ENCODE measurements around the gene CISH.

The CISH gene

DNA sequence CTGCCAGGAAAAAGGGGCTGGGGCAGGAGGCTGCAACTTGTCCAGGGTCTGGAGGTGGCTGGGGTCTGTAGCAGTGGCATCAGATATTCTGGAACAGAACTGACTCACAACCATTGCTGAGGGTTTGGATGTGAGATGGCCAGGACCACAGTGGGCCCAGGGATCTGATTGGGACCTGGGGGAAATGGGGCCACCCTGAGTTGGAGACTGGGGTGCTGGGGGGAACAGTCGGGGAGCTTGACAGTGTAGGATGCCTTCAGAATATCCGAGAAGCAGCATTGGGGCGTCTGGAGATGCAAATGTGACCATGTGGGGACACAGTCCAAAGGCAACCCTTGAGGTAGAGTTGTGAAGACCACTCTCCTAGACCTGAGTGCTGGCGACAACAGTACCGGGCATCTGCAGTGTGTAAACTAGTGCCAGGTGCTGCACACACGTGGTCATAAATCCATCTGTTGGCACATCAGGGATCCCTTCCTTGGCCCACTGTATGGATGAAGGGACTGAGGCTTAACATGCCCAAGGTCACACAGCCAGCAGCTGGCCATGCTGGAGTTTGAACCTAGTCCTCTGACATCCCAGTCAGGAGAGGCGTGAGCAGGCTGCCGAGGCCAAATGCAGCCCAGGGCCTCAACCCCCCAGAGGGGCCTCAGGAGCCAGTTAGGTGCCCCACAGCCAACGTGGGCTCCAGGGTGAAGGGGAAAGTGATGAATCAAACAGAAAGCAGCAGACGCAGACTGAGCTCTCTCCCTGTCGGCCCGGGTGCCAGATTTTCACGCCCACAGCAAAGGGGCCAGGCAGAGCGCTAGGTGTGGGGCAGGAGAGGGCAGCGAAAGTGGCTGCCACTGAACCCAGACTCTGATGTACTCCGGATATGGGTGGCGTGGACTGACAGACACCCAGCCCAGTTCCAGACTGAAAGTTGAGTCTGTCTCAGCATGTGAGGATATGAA, 23.5 kb downstream of the CISH start:
- Histone ChIP-seq H3K4me1 (ENCODE audit: control insufficient read depth, insufficient read depth, low read length) (peaks cover 8% of the 10 kb centered on the region), H3K27me3 (ENCODE audit: control insufficient read depth, insufficient read depth, low read length) (no peaks in the 10 kb centered on the region), H3K9ac (ENCODE audit: low read depth, low read length) (no peak overlapping the region), H3K9me3 (replicated peaks; ENCODE audit: low read length) (no peaks in the 10 kb centered on the region), H3K4me2 (ENCODE audit: low read length) (no peak overlapping the region), H3K4me3 (ENCODE audit: low read length) (no peak overlapping the region), H3K36me3 (ENCODE audit: insufficient read depth, low read length) (no peaks in the 10 kb centered on the region)

DNA sequence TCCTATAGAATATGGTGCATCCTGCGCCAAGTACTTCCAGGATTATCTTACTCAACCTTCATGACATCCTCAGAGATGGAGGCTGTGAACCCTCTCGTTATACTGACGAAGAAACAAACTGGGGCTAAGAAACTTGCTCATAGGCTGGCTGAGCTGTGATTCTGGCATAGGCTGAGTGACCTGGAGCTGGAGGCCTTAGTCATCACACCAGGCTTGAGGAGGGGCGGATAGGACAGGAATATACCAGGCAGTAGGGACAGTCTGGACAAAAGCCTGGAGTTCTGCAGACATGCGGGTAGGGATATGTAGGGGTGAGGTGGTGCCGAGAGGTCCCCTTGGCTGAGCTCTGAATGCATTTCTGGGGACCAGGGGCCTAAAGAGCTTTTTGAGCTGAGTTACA, 24.2 kb downstream of the CISH start:
- peaks cover 8% of the 10 kb centered on the region for H3K4me1 ChIP-seq (ENCODE audit: control insufficient read depth, insufficient read depth, low read length)
- no peak overlapping the region for H3K9ac ChIP-seq (ENCODE audit: low read depth, low read length)
- no peak overlapping the region for H3K4me3 ChIP-seq (ENCODE audit: low read length)
- no peaks in the 10 kb centered on the region for H3K9me3 ChIP-seq (replicated peaks; ENCODE audit: low read length)
- no peaks in the 10 kb centered on the region for H3K27me3 ChIP-seq (ENCODE audit: control insufficient read depth, insufficient read depth, low read length)
- H3K36me3 ChIP-seq (ENCODE audit: insufficient read depth, low read length) = no peaks in the 10 kb centered on the region
- H3K4me2 ChIP-seq (ENCODE audit: low read length) = no peak overlapping the region

DNA sequence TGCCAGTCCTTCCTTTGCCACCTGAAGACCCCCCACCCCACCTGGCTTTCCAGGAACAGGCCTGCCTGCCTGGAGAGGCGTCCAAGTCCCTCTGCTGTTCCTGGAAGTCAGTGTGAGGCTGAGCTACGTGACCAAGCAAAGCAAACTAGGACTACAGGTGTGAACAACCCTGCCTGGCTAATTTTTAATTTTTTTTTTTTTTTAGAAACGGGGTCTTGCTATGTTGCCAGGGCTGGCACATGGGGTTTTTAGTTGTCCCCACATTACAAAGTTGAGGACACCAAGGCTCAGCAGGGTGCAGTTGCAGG, 24.9 kb downstream of the CISH start:
- Histone ChIP-seq H3K4me2 (ENCODE audit: low read length) (no peak overlapping the region), H3K27me3 (ENCODE audit: control insufficient read depth, insufficient read depth, low read length) (no peaks in the 10 kb centered on the region), H3K36me3 (ENCODE audit: insufficient read depth, low read length) (no peaks in the 10 kb centered on the region), H3K9me3 (replicated peaks; ENCODE audit: low read length) (no peaks in the 10 kb centered on the region), H3K4me1 (ENCODE audit: control insufficient read depth, insufficient read depth, low read length) (peaks cover 8% of the 10 kb centered on the region), H3K9ac (ENCODE audit: low read depth, low read length) (no peak overlapping the region), H3K4me3 (ENCODE audit: low read length) (no peak overlapping the region)

- H3K4me3 ChIP-seq (ENCODE audit: low read length) = no peak overlapping the region
- H3K4me1 ChIP-seq (ENCODE audit: control insufficient read depth, insufficient read depth, low read length) = peaks cover 7% of the 10 kb centered on the region
- no peaks in the 10 kb centered on the region for H3K9me3 ChIP-seq (replicated peaks; ENCODE audit: low read length)
- no peak overlapping the region for H3K9ac ChIP-seq (ENCODE audit: low read depth, low read length)
- H3K27me3 ChIP-seq (ENCODE audit: control insufficient read depth, insufficient read depth, low read length) = no peaks in the 10 kb centered on the region
- no peaks in the 10 kb centered on the region for H3K36me3 ChIP-seq (ENCODE audit: insufficient read depth, low read length)
- no peak overlapping the region for H3K4me2 ChIP-seq (ENCODE audit: low read length)
Measured at GRCh38 chr3:50585919-50586762, 25.4 kb downstream of the CISH start.

- Histone ChIP-seq H3K4me2 (ENCODE audit: low read length) (no peak overlapping the region), H3K9ac (ENCODE audit: low read depth, low read length) (no peak overlapping the region), H3K27me3 (ENCODE audit: control insufficient read depth, insufficient read depth, low read length) (no peaks in the 10 kb centered on the region), H3K4me1 (ENCODE audit: control insufficient read depth, insufficient read depth, low read length) (no peaks in the 10 kb centered on the region), H3K36me3 (ENCODE audit: insufficient read depth, low read length) (no peaks in the 10 kb centered on the region), H3K4me3 (ENCODE audit: low read length) (no peak overlapping the region), H3K9me3 (replicated peaks; ENCODE audit: low read length) (no peaks in the 10 kb centered on the region)
Measured at GRCh38 chr3:50584391-50584790, 27.2 kb downstream of the CISH start.

DNA sequence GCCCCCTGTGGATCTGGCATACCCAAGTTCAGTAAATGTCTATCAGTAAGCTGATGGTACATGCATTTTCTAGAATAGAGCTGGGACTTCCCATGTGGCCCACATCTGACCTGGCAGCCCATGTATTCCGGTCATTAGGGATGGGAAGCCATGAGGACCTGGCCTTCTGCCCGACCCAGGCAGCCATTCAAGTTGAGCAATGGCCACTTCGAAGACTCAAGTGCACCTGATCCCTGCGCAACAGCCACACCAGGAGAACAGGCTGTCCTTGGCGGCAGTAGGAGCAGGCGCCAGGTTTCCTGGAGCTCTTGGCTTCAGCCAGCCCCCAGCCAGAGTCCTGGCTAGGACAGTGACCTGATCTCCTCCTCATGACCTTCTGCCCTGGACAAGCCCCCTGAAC, 27.7 kb downstream of the CISH start:
- Histone ChIP-seq H3K4me2 (ENCODE audit: low read length) (no peak overlapping the region), H3K27me3 (ENCODE audit: control insufficient read depth, insufficient read depth, low read length) (no peaks in the 10 kb centered on the region), H3K36me3 (ENCODE audit: insufficient read depth, low read length) (no peaks in the 10 kb centered on the region), H3K9ac (ENCODE audit: low read depth, low read length) (no peak overlapping the region), H3K9me3 (replicated peaks; ENCODE audit: low read length) (no peaks in the 10 kb centered on the region), H3K4me1 (ENCODE audit: control insufficient read depth, insufficient read depth, low read length) (no peaks in the 10 kb centered on the region), H3K4me3 (ENCODE audit: low read length) (no peak overlapping the region)

DNA sequence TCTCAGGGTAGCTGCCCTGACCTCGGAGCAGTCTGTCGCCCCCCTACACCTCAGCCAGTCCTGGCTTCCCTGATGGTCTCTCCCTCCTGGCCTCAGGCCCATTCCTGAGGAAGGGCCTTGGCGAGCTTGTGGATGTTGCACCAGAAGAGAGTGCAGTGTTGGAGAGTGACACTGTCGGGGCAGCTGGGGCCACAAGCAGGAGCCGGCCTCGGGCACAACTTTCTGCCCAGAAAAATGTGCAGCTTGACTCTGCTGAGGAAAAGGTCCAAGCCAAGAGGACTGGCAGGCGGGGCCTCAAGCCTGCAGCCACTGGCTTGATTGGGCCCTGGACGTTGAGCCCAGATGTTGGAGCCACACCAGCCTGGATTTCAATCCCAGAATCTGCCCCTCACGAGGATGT, 29.5 kb downstream of the CISH start:
- Histone ChIP-seq H3K4me3 (ENCODE audit: low read length) (no peak overlapping the region), H3K9me3 (replicated peaks; ENCODE audit: low read length) (no peaks in the 10 kb centered on the region), H3K27me3 (ENCODE audit: control insufficient read depth, insufficient read depth, low read length) (no peaks in the 10 kb centered on the region), H3K9ac (ENCODE audit: low read depth, low read length) (no peak overlapping the region), H3K4me1 (ENCODE audit: control insufficient read depth, insufficient read depth, low read length) (no peaks in the 10 kb centered on the region), H3K36me3 (ENCODE audit: insufficient read depth, low read length) (peaks cover 4% of the 10 kb centered on the region), H3K4me2 (ENCODE audit: low read length) (no peak overlapping the region)

GRCh38 chr3:50581459-50581842, 30.1 kb downstream of the CISH start:
- H3K36me3 ChIP-seq (ENCODE audit: insufficient read depth, low read length) = peaks cover 4% of the 10 kb centered on the region
- no peaks in the 10 kb centered on the region for H3K4me1 ChIP-seq (ENCODE audit: control insufficient read depth, insufficient read depth, low read length)
- no peaks in the 10 kb centered on the region for H3K9me3 ChIP-seq (replicated peaks; ENCODE audit: low read length)

DNA sequence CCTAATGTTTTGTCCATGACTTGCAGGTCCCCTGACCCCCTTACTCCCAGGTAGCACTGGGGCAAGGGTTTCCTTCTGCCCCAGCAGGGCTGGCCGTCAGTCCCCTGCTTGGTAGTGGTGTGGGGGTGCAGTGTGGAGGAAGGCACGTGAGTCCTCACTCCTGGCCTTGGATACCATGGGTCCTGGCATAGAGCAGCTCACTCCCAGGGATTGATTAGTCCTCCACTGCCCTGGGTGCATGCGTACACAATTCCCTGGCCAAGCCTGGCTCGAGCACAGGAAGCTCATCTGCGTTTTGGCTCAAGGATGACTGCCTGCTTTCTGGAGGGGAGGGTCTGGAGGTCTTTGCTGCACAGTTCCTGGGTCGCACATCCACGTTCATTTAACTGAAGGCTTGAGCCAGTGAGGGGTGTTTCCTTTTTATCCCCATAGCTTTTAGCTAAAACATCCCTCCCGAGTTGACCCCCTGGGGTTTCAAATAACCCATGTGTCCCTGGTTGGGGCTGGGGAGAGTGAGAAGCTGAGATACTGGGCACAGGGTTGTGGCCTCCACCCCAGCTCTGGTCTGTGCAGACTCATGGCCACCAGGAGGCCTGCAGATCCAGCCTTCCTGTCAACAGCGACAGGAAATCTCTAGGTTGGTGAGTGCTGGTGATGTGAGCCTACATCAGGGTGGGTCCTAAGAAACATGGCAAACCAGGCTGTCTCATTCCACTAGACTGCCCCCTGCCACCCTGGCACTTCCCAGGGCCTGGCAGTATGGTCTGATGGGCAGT, 30.7 kb downstream of the CISH start:
- Histone ChIP-seq H3K9me3 (replicated peaks; ENCODE audit: low read length) (no peaks in the 10 kb centered on the region), H3K27me3 (ENCODE audit: control insufficient read depth, insufficient read depth, low read length) (no peaks in the 10 kb centered on the region), H3K9ac (ENCODE audit: low read depth, low read length) (no peak overlapping the region), H3K4me2 (ENCODE audit: low read length) (no peak overlapping the region), H3K36me3 (ENCODE audit: insufficient read depth, low read length) (peaks cover 4% of the 10 kb centered on the region), H3K4me3 (ENCODE audit: low read length) (no peak overlapping the region), H3K4me1 (ENCODE audit: control insufficient read depth, insufficient read depth, low read length) (no peaks in the 10 kb centered on the region)

More at GRCh38 chr3:50581459-50581842, 30.1 kb downstream of the CISH start:
- Histone ChIP-seq H3K4me3 (ENCODE audit: low read length) (no peak overlapping the region), H3K27me3 (ENCODE audit: control insufficient read depth, insufficient read depth, low read length) (no peaks in the 10 kb centered on the region), H3K9ac (ENCODE audit: low read depth, low read length) (no peak overlapping the region), H3K4me2 (ENCODE audit: low read length) (no peak overlapping the region)

- no peak overlapping the region for H3K9ac ChIP-seq (ENCODE audit: low read depth, low read length)
- no peaks in the 10 kb centered on the region for H3K4me1 ChIP-seq (ENCODE audit: control insufficient read depth, insufficient read depth, low read length)
- H3K9me3 ChIP-seq (replicated peaks; ENCODE audit: low read length) = no peaks in the 10 kb centered on the region
- no peak overlapping the region for H3K4me3 ChIP-seq (ENCODE audit: low read length)
- no peaks in the 10 kb centered on the region for H3K27me3 ChIP-seq (ENCODE audit: control insufficient read depth, insufficient read depth, low read length)
- H3K4me2 ChIP-seq (ENCODE audit: low read length) = no peak overlapping the region
- peaks cover 8% of the 10 kb centered on the region for H3K36me3 ChIP-seq (ENCODE audit: insufficient read depth, low read length)
Measured at GRCh38 chr3:50577348-50577747, 34.2 kb downstream of the CISH start.

GRCh38 chr3:50575372-50575771, 36.2 kb downstream of the CISH start:
- no peak overlapping the region for H3K4me2 ChIP-seq (ENCODE audit: low read length)
- H3K9ac ChIP-seq (ENCODE audit: low read depth, low read length) = no peak overlapping the region
- peaks cover 8% of the 10 kb centered on the region for H3K36me3 ChIP-seq (ENCODE audit: insufficient read depth, low read length)
- peaks cover 2% of the 10 kb centered on the region for H3K4me1 ChIP-seq (ENCODE audit: control insufficient read depth, insufficient read depth, low read length)
- no peaks in the 10 kb centered on the region for H3K27me3 ChIP-seq (ENCODE audit: control insufficient read depth, insufficient read depth, low read length)
- H3K9me3 ChIP-seq (replicated peaks; ENCODE audit: low read length) = no peaks in the 10 kb centered on the region
- H3K4me3 ChIP-seq (ENCODE audit: low read length) = no peak overlapping the region

All from skeletal muscle satellite cell (primary cell).